M059J (cell line): ENCODE results near the gene KATNB1. TPM values are rescaled to one million over a fixed set of nuclear protein-coding genes. Genes with fewer than 3 reads are reported as not detected.
"Not testable (repeated sequence)": the region's sequence is repeated elsewhere in the genome, so short reads cannot be mapped to it uniquely, and the experiment has no call there.

ENCODE experiments used
- DNase-seq: peaks from one replicate; pipeline ENCODE4 v3.0.0-alpha.2; 2012; ENCODE audit warnings: low read depth
- total RNA-seq: library from RNA; depleted of rRNA; stranded (reverse); fragments of >200 nt; shearing (Covaris generic); gene quantifications from 2 replicates; pipeline ENCODE4 v1.2.3, GENCODE V29; 2014

The KATNB1 gene
- total RNA-seq, 1 experiment from 2014 or later = 38.4 TPM

DNA sequence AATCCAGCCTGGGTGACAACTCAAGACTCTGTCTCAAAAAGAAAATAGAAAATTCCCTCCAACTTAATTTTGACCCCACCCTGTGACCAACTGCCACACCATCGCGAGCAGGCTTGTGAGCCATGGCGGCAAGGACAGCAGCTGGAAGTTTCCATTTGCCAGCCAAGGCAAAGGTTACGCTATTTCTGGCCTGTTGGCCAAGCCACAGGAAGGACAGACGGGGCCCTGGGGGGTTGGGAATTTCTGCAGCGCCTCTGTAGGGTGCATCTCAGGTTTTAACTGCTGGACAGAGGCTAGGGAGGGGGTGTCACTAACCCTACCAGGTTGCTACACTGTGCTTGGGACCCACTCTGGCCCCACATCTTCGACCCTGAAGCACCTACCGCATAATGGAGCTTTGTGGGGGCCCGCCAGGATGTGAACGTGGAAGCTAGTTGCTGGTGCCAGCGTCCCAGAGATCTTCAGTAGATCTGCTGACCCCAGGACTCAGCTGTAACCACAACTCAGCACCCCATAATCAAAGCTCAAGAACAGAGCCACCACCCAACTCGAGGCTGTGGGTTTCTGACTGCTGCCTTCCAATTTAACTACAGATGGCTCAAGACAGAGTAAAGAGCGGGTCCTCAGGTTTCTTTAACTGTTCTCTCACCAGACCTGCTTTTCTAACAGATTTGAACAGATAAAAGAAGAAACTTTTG, 55.8 kb downstream of the KATNB1 start:
- no peak for DNase-seq

DNA sequence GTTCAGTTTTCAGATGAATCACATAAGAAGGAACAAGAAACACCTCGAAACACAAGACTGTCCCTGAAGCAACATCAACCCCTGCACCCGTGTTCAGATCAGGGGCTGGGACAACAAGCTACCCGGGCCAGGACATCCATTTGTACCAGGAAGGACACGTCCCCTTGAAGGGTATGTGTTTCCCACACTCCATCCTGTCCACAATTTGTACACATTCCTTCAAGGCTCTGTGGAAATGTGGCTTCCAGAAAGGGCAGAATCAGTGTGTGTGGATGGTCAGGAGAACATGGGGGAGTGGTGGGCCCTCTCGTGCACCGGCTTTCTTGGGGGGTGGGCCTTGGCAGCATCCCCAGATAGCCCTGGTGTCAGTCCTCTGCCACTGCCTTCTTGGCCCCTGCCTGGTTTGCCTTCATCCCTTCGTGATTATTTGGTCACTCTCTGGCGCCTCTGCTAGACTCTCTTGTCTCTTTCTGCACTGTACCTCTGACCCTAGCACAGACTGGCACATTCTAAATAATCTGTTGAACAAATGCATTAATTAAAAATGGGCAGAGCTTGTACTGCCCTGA, 56.4 kb downstream of the KATNB1 start:
- DNase-seq = no peak

DNA sequence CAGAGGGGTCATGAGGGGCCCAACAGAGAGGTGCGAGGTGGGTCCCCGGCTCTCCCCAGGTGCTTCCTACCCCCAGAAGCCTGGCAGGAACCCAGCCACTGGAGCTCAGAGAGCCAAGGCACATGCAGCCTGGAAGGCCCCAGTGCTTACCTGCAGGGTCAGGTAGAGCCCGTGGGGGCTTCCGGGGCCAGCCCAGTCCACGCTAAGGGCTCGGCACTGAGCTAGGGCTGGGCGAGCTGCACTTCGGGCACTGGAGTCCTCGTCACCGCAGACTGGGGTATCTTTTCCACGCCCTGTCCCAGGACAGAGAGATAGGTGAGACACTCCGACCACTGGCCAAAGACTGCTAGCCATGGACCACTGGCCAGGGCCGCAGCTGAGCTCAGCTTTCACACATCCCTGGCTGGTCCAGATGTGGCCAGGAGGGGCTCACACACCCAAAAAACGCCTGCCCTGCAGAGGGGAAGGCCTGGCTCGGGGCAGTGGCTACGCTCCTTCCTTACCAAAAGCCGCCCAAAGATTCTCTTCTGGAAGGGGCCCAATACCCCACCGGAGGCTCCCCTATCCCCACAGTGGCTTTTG, 59.4 kb downstream of the KATNB1 start:
- no peak for DNase-seq

DNA sequence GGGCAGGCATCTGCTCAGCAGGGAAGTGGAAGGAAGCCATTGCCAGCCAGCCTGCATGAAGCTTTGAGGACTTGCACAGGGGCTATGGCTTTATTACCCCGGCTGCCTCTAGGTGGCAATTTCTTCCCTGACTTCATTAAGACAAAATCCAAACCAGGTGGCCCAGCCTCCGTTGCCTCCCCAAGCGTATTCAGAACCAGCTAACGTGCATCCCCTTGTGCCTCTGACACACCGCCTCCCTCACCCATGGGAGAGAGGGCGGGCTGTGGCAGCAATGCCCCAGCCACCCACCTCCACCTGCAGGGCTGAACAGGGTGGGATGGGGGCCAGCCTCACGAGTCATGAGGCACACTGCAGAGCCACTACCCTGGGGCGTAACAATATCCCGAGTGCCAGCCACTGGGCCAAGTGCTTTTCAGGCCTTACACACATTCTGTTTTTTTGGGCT, 59.9 kb downstream of the KATNB1 start:
- peak; percentile 73 for DNase-seq

DNA sequence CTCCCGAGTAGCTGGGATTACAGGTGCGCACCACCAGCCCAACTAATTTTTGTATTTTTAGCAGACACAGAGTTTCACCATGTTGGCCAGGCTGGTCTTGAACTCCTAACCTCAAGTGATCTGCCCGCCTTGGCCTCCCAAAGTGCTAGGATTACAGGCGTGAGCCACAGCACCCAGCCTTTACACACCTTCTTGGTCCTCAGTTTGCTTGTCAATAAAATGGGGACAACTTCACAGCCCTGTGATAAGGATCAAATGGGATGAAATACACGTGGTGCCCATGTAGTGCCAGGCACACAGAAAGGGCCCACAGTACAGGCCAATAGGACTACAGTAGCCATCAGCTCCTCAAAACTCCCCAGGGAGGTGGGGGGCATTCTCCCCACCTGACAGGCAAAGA, 60.4 kb downstream of the KATNB1 start:
- DNase-seq = not testable (repeated sequence)

DNA sequence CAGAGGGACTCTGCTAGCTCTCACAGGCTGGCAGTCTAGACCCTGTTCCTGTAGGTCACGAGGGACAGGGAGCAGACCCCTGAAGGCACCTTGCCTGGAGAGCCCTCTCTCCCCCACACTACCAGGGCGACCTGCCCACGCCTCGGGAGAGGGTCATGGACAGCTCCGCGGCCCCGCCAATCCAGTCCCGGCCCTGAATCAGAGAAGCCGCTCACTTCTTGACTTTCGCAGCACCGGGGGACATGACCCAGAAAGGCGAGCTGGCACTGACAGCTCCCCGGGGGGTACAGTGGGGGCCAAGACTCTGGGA, 61.6 kb downstream of the KATNB1 start:
- DNase-seq = no peak

DNA sequence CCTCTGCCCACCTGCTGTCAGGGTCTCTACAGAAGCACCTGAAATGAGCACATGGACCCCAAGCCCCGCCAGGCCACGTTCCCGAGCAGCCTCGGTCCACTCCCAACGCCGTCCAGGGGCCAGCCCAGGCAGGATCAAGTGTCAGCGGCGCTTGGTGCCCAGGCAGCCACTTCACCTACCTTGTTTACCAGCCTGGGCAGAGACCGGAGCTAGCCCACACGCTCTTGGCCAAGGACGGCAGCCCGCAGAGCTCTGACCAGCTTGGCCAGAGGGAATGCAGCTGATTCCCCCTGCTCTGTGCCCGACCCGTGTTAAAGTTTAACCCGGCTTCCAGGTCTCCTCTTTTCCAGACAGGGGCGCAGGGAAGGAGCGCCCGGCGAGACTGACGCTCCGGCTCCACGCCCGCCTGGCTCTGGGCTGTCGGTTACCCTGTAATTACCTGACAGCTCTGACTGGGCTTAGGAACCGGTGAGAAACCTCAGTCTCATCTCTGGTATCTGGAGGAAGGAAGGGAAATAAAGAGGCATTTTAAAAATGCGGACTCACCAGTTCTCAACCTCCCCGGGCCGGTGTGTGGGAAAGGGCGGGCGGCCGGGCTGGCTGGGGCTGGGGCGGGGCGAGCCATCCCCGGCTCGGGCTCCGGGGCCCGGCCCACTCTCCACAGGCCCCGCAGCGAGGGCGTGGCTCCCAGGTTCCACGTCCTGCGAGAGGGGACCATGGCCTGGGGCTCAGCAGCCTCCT, 62.1 kb downstream of the KATNB1 start:
- no peak for DNase-seq

DNA sequence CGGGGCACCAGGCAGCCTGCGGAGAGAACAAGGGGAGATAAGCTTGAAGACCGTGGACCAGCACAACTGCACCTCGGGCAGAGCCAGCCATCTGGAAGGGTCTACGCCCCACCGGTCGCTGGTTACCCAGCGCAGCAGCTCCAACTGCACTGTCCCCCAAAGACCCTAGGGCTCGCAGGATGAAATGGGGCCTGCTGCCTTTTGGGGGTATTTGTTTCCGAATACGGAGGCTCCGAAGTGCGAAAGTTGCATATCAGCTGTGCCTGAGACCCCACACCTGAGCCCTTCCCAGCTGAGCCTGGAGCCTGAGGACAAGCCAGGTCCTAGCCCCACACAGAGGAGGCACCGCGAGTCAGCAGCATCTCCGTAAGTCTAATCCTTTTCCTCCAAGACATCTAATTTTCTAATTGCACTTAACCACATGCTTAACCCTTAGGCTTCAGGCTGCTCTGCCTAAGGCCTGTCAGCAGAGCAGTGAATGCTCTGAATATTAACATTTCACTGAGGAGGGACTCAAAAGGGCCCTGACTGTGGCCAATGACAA, 62.8 kb downstream of the KATNB1 start:
- no peak for DNase-seq

DNA sequence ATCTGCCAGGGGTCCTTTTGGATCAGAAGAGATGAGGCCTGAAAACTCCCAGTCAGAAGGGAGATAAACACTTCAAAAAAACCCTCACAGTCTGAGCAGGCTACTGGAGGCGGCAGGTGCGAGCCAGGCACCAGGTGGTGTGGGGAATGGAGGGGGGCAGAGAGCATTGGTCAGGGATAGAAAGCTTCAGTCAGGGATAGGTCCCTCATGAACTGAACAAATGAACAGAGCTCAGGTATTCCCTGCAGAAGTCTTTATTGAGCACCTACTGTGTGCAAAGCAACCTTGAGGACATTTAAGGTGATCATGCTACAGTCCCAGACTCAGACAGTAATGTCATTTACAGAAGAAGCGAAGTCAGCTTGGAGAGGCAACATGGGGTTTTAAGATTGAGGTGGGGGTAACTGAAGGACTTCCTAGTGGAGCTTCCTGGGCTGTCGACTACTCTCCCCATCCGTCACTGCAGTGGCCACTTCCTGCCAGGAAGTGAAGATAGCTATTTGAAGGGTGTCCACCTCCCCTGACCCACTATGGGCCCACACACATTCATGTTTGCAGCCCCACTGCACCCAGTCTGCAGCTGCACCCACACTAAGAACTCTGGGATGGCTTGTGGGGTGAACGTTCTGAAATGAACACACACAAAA, 63.5 kb downstream of the KATNB1 start:
- no peak for DNase-seq

DNA sequence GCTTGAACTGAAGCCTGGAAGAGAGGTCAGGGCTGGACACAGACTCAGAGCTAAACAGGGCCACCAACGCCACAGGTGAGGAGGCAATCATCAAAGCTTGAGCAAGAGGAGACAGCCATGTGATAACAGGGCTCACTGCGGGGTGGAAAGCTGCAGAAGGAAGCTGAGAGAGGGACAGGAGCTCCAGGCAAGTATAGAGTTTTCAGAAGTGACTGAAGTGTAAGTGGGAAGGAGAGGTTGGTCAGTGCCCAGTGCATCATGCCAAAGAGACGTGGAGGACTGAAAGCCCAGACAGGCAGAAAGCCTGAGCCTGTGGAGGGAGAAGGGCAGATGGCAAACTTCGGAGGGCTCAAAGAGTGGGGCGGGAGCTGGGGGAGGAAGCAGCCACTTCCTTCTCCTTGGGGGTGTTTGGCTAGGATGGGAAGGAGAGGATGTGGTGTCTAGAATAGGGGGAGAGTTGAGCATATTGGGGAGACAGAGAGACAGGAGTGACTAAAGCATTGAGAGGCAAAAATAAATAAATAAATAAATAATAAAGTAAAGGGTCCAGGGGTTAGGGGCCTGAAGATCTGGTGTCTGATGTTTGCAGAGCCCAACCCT, 64.1 kb downstream of the KATNB1 start:
- no peak for DNase-seq

DNA sequence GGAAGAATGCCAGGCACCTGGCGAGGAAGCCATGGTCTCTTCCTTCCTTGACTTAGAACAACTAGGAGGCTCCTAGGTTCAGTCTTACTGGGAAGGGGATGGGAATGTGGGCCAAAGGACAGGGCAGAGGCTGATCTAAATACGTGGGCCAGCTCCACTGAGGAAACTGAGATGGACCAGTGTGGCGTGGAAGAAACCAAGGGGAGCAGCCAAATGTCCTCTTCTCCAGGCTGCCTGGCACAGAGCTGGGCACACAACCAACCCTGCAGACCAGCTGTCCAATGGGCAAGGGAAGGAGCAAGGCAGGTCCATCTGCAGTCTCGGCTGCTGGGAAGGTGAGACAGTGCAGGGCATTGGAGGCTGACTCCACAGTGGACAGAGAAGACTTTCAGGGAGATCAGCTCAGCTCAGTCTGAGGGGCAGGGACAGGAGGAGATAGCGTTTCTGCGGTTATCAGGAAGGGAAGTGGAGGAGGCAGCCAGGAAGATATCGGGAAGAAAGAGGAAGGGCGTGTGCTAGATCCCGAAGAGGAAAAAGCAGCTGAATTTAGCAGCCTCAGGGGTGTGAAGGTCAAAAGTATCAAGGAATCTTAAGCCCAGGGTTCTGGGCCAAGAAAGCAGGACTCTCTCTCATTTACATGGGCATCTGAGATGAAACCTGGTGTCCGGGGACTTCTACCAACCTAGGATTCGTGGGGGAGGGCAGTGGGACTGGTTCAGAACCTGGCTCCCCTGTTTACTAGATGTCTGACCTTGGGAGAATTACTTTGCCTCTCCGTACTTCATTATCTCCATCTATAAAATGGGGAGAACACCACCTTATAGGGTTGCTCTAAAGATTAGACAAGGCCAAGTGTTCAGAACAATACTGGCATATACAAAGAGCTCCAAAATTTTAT, 64.9 kb downstream of the KATNB1 start:
- DNase-seq = no peak

DNA sequence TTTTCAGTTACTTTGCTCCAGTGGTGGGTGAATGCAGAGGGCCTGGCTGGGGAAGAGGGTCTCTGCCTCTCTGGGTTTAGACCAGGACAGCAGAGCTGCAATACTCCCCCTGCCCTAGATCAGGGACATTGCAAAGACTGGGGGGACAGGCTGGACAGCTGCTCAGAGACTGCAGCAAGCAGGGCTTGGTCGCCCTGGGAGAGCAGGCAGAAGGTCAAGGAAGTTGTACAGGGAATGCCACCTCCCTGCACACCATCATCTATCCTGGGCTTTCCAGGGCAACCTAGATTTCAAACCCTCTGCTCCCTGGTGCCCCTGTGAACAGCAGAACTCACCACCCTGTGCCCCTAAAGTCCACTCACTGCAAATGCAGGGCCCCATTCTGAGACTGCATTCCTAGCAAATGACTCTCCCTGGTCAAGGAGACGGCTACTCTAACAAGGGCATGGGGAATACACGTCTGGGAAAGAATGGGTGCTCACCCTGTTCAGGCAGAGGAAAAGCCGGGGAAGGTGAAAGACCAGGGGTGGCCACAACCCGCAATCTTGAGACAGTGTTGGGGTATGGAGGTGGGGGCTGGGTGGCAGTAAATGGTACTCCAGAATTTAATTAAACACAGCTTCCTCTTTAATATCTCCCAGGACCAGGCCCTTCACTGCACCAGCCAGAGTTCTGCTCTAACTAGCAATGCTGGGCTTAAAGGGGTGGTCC, 65.7 kb downstream of the KATNB1 start:
- peak; percentile 90 for DNase-seq

DNA sequence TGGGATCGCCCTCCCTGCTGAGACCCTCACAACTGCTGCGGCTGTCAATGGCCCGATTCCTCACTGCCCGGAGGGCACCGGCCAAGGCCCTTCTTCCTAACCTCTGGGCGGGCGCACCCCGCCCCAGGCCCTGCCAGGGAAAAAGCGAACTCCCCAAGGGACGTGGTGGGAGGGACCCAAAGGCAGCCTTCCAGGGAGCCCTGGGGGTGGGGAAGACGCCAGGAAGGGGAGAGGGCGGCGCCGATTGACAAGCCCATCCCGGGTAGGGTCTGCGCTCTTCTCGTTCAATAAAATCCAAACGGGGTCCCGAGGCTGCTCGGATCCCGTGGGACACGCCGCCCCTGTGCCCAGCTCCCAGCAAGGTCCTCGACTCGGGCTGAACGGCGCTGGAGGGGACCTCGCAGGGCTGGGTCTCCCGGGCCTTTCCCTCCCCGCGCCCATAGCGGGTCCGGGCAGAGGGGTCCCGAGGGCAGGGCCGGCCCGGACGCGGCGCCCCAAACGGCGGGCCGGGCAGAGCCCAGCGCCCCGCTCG, 66.3 kb downstream of the KATNB1 start:
- peak; percentile 81 for DNase-seq

DNA sequence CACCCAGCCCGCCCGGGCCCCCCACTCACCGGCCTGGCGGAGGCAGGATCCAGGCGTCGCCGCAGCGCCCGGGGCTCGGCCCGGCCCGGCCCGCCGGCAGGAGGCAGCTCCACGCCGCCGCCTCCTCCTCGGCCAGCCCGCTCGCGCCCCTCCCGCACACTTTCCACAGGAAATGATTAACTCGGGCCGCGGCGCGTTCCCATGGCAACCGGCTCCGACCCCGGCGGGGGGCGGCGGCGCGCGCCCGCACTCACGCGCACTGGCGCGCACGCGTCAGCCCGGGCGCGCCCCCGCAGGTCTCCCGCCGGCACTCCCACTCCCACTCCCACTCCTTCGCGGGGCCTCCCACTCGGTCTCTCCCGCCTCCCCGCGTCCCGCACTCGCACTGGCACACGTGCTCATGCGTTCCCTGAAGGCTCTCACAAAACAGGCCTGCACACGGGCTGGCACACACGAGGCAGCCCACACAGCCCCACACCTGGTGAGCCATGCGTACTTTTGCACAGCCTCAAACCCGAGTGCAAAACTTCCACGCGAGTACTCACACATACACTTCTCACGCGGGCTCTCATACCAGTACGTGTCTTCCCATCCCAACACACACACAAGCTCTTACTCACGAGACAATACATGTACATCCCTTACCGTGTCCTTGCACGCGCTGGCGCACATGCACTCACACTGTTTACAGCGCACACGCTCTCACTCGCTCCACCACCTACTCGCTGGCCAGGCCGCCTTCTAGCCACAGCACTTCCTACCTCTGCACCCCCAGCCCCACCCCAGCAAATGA, 67.0 kb downstream of the KATNB1 start, which contains the start of gene KIFC3:
TSS of gene KIFC3 (minus strand) at position 151 of the 793 bp plus-strand sequence. CDS start 4,248 bp downstream, outside the sequence.
- peak; percentile 84 for DNase-seq

DNA sequence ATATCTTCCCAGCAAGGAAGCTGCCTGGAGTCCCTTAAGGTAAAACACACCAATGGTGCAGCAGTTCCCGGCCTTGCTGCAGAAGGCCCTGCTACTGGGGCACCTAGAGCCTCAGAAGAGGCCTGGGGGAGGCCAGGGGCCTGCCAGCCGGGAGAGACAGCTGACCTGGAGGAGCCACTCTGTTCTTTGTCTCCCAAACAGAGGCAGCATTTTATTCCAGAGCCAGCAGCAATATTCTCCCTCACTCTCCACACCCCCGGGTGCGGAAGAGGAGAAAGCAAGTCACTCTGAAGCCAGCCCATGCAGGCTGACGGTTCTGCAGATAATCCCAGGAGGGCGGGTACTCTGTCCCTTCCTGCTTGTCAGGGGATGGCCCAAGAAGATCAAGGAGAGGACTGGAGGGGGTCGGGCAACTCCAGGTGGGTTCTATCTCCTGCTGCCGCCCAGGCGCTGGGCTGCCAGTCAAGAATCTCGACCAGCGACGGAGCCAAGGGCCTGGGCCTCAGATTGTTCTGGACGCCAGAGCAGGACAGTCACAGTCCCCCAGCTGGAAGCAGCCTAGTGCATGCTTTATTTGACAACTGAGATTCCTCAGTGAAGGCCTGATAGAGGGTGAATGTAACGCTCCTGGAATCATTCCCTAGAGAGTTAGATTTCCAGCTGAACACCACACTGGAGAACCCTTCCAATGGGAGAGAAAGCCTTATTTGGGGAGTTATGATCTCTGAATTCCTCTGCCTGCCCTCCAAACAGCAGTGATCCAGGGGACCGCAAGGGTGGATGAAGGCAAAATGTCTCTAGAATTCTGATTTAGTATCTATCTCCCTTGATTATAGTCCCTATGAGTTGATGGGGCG, 67.8 kb downstream of the KATNB1 start:
- DNase-seq = no peak

DNA sequence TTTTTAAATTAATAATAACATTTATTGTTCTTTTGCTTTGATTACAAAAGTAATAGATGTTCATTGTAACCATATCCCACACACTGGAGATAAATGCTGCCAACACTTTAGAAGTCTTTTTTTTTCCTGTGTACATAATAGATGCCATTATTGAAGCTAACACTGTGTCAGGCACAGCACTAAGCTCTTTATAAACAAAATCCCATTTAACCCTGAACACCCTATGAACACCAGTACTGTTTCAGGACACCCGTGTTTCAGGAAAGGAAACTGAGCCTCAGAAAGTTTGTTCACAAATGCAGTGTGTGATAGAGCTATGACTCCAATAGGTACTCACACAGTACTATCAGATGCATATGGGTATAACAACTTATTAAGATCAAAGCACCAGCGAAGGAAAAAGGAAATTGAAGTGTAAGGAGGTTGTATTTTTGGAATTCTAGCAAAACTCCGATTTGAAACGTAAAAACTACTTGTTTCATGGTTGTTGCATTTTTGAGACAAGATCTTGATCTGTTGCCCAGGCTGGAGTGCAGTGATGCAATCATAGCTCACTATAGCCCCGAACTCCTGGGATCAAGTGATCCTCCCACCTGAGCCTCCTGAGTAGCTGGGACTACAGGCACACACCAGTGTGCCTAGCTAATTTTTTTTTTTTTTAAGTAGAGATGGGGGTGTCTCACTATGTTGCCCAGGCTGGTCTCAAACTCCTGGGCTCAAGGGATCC, 68.7 kb downstream of the KATNB1 start:
- no peak for DNase-seq

DNA sequence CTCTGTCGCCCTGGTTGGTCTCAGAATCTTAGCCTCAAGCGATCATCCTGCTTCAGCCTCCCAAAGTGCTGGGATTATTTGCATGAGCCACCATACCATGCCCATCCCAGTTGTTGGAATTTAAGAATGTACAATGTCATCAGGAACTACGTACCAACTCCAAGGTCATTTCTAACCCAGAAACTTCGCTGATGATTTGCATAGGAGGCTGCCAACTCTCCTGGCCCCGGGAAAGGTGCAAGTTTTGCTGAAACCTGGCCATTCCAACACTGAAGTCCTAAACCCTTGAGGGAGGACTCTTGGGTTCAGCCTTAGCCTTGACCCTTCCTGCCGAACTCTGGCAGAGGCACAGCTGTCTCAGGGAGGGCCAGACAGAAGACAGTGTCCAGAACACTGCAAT, 69.6 kb downstream of the KATNB1 start:
- no peak for DNase-seq
